Endothelial cell of umbilical vein (primary cell): Measurements from ENCODE around the gene CAMLG.

Source experiments
- EZH2 ChIP-seq: IDR thresholded peaks from 2 replicates; pipeline ENCODE4 v1.6.1; 2012; ENCODE audit warnings: borderline replicate concordance, low read depth, mild to moderate bottlenecking, moderate library complexity, low read length, inconsistent platforms; ENCODE audit not compliant: severe bottlenecking
- TF ChIP-seq, protein P1 (sequence below), 2 donors: IDR thresholded peaks; 1 replicate in 1 of 2; 2 replicates in 1 of 2; pipeline ENCODE4 v1.5.1; 2011; ENCODE audit warnings: low read length in 2 of 2, mild to moderate bottlenecking in 2 of 2, moderate library complexity in 2 of 2, control low read depth in 1 of 2, inconsistent platforms in 1 of 2, low read depth in 1 of 2; ENCODE audit not compliant: insufficient read depth in 1 of 2; ENCODE audit errors: extremely low read depth in 1 of 2

DNA sequence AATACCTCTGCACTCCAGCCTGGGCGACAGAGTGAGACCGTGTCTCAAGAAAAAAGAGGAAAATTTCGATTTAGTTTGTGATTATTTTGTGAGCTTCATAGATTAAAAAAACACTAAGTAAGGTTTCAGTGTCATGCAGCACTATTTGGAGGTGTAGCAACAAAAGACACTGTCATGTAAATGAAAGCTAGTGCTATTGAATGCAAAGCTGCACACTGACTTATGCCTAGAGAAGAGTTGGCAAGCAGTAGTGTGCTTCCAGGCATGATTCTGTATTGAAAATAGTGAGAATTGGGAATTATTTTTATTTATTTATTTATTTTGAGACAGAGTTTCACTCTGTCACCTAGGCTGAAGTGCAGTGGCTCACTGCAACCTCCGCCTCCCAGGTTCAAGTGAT lies 54.8 kb downstream of the CAMLG start:
- TF ChIP-seq EZH2: no peak
- TF ChIP-seq, protein P1, sequence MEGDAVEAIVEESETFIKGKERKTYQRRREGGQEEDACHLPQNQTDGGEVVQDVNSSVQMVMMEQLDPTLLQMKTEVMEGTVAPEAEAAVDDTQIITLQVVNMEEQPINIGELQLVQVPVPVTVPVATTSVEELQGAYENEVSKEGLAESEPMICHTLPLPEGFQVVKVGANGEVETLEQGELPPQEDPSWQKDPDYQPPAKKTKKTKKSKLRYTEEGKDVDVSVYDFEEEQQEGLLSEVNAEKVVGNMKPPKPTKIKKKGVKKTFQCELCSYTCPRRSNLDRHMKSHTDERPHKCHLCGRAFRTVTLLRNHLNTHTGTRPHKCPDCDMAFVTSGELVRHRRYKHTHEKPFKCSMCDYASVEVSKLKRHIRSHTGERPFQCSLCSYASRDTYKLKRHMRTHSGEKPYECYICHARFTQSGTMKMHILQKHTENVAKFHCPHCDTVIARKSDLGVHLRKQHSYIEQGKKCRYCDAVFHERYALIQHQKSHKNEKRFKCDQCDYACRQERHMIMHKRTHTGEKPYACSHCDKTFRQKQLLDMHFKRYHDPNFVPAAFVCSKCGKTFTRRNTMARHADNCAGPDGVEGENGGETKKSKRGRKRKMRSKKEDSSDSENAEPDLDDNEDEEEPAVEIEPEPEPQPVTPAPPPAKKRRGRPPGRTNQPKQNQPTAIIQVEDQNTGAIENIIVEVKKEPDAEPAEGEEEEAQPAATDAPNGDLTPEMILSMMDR (IDR thresholded peaks at IDR 0.05; ENCODE audit: extremely low read depth in 1 of 2, insufficient read depth in 1 of 2, low read depth in 1 of 2, low read length in 2 of 2): no peak
